GM23338 (cell line): ENCODE measurements around the gene BCORL1. TPM values are rescaled to one million over a fixed set of nuclear protein-coding genes. Genes with fewer than 3 reads are reported as not detected.

ENCODE experiments used
- ATAC-seq: fragments of 200-7000 bp; cut with Tn5 transposase; 3 replicates; pipeline ENCODE4 v1.9.1; 2020
- DNase-seq: peaks from one replicate; pipeline ENCODE4 v3.0.0-alpha.2; 2015; ENCODE audit warnings: low spot score
- H2AFZ ChIP-seq: fragments of 200-600 bp; sonication (generic); 2 replicates; pipeline ENCODE4 v1.8.0; 2016; ENCODE audit warnings: antibody characterized with exemption, mild to moderate bottlenecking, moderate library complexity
- H3F3A ChIP-seq: fragments of 200-600 bp; sonication (generic); replicated peaks from 2 replicates; pipeline ENCODE4 v1.8.0; 2017; ENCODE audit warnings: antibody characterized with exemption, mixed run types, low read depth
- H3K27ac ChIP-seq: fragments of 200-600 bp; sonication (generic); 2 replicates; pipeline ENCODE4 v1.6.1; 2016; ENCODE audit warnings: low read depth
- H3K27me3 ChIP-seq: fragments of 200-600 bp; sonication (generic); 2 replicates; pipeline ENCODE4 v1.8.0; 2016; ENCODE audit warnings: mild to moderate bottlenecking, mixed run types, moderate library complexity; ENCODE audit not compliant: insufficient read depth
- H3K36me3 ChIP-seq: fragments of 200-600 bp; sonication (generic); 2 replicates; pipeline ENCODE4 v1.8.0; 2016; ENCODE audit warnings: mild to moderate bottlenecking; ENCODE audit not compliant: insufficient read depth
- H3K4me1 ChIP-seq: fragments of 200-600 bp; sonication (generic); 2 replicates; pipeline ENCODE4 v1.8.0; 2016; ENCODE audit warnings: mild to moderate bottlenecking, moderate library complexity; ENCODE audit not compliant: insufficient read depth
- H3K4me2 ChIP-seq: fragments of 200-600 bp; sonication (generic); 2 replicates; pipeline ENCODE4 v1.7.1; 2017; ENCODE audit warnings: mixed run types
- H3K4me3 ChIP-seq: fragments of 200-600 bp; sonication (generic); 2 replicates; pipeline ENCODE4 v1.6.1; 2016; ENCODE audit warnings: mixed run types
- H3K79me2 ChIP-seq: fragments of 200-600 bp; sonication (generic); replicated peaks from 2 replicates; pipeline ENCODE4 v1.8.0; 2017; ENCODE audit warnings: mild to moderate bottlenecking; ENCODE audit not compliant: insufficient read depth
- H3K9me2 ChIP-seq: fragments of 200-600 bp; sonication (generic); 2 replicates; pipeline ENCODE4 v1.8.0; 2017; ENCODE audit not compliant: insufficient read depth
- H4K20me1 ChIP-seq: fragments of 200-600 bp; sonication (generic); replicated peaks from 2 replicates; pipeline ENCODE4 v1.8.0; 2017; ENCODE audit warnings: mild to moderate bottlenecking; ENCODE audit not compliant: insufficient read depth
- H3K27ac Mint-ChIP-seq: 2 replicates; pipeline ENCODE4 v1.8.0; 2020; ENCODE audit warnings: inconsistent platforms, mild to moderate bottlenecking, moderate library complexity, mixed read lengths
- H3K27me3 Mint-ChIP-seq: 3 replicates; pipeline ENCODE4 v1.8.0; 2022; ENCODE audit warnings: low read depth, mild to moderate bottlenecking, moderate library complexity, mixed read lengths, inconsistent platforms; ENCODE audit not compliant: insufficient read depth, poor library complexity
- H3K36me3 Mint-ChIP-seq: 3 replicates; pipeline ENCODE4 v1.8.0; 2021; ENCODE audit warnings: low read depth, mild to moderate bottlenecking, inconsistent platforms, moderate library complexity, mixed read lengths
- H3K4me1 Mint-ChIP-seq: 3 replicates; pipeline ENCODE4 v1.8.0; 2020; ENCODE audit warnings: mild to moderate bottlenecking, inconsistent platforms, mixed read lengths
- H3K4me3 Mint-ChIP-seq: 3 replicates; pipeline ENCODE4 v1.8.0; 2021; ENCODE audit warnings: moderate library complexity, mild to moderate bottlenecking, inconsistent platforms, mixed read lengths
- H3K9me3 Mint-ChIP-seq: 3 replicates; pipeline ENCODE4 v1.8.0; 2020; ENCODE audit warnings: moderate library complexity, mild to moderate bottlenecking, inconsistent platforms, mixed read lengths
- CTCF ChIP-seq, 2 experiments: fragments of 200-600 bp in 1 of 2; sonication (generic) in 1 of 2; conservative IDR thresholded peaks; 2 replicates each; pipeline versions ENCODE4 v1.5.1 to v1.6.1; 2016 to 2017; ENCODE audit warnings: antibody characterized with exemption in 2 of 2, low read depth in 2 of 2, mild to moderate bottlenecking in 2 of 2, moderate library complexity in 1 of 2
- ETS1 ChIP-seq: IDR thresholded peaks from 2 replicates; pipeline ENCODE4 v1.6.1; 2016; ENCODE audit warnings: antibody characterized with exemption
- EZH2phosphoT487 ChIP-seq: fragments of 200-600 bp; sonication (generic); IDR thresholded peaks from one replicate; pipeline ENCODE4 v1.8.1; 2018; ENCODE audit warnings: antibody characterized with exemption; ENCODE audit not compliant: unreplicated experiment
- POLR2AphosphoS5 ChIP-seq: IDR thresholded peaks from 2 replicates; pipeline ENCODE4 v1.6.1; 2016; ENCODE audit warnings: antibody characterized with exemption, low read depth
- REST ChIP-seq: IDR thresholded peaks from one replicate; pipeline ENCODE4 v1.6.1; 2018; ENCODE audit warnings: antibody characterized with exemption; ENCODE audit not compliant: unreplicated experiment
- STAT1 ChIP-seq: IDR thresholded peaks from one replicate; pipeline ENCODE4 v1.6.1; 2016; ENCODE audit warnings: antibody characterized with exemption; ENCODE audit not compliant: unreplicated experiment
- ZNF114 ChIP-seq: fragments of 250-450 bp; sonication (Bioruptor Pico); IDR thresholded peaks from 2 replicates; pipeline ENCODE4 v1.5.0; 2020; ENCODE audit warnings: mild to moderate bottlenecking, moderate library complexity
- ZNF331 ChIP-seq: fragments of 250-450 bp; sonication (Bioruptor Pico); IDR thresholded peaks from 2 replicates; pipeline ENCODE4 v1.5.0; 2020; ENCODE audit warnings: low read depth, mild to moderate bottlenecking, moderate library complexity
- polyA plus RNA-seq: library from polyadenylated mRNA; unstranded; fragments of >200 nt; fragmentation: Nextera tagmentation; extraction: Ambion mirVana; gene quantifications from 2 replicates; pipeline ENCODE4 v1.2.1, GENCODE V29; 2016
- total RNA-seq: library from RNA; depleted of rRNA; stranded (reverse); fragments of >200 nt; shearing (Covaris generic); gene quantifications from 2 replicates; pipeline ENCODE4 v1.2.3, GENCODE V29; 2014

BCORL1 gene
- total and polyA plus RNA-seq, 2 experiments from 2014 or later: 2.6 to 2.7 TPM

- H3K27ac Mint-ChIP-seq: no peak overlapping the region
- Histone ChIP-seq H3F3A (no peaks in the 10 kb centered on the region), H3K4me3 (no peak overlapping the region), H4K20me1 (no peaks in the 10 kb centered on the region), H3K4me1 (no peaks in the 10 kb centered on the region), H3K36me3 (no peaks in the 10 kb centered on the region), H3K9me2 (no peaks in the 10 kb centered on the region), H3K27me3 (no peaks in the 10 kb centered on the region), H3K27ac (no peak overlapping the region), H3K4me2 (no peak overlapping the region), H2AFZ (no peak overlapping the region), H3K79me2 (no peaks in the 10 kb centered on the region)
- peaks cover 2% of the 10 kb centered on the region for H3K27me3 Mint-ChIP-seq
- no peaks in the 10 kb centered on the region for H3K4me1 Mint-ChIP-seq
- H3K4me3 Mint-ChIP-seq: no peak overlapping the region
- DNase-seq (no peak), ATAC-seq (no peak)
- no peaks in the 10 kb centered on the region; the same call in 2 of the 3 replicates for H3K9me3 Mint-ChIP-seq
- TF ChIP-seq ZNF114 (CRISPR knock-in tag) (no peak), CTCF (conservative IDR thresholded peaks at IDR 0.05; ENCODE audit: low read depth in 2 of 2) (no peak)
- no peaks in the 10 kb centered on the region for H3K36me3 Mint-ChIP-seq
Measured at GRCh38 chrX:130071611-130072344, 89.3 kb downstream of the BCORL1 start.

- H3K9me2 ChIP-seq: no peaks in the 10 kb centered on the region
- H3K4me3 ChIP-seq: no peak overlapping the region
- Mint-ChIP-seq H3K36me3 (no peaks in the 10 kb centered on the region), H3K27me3 (peaks cover 2% of the 10 kb centered on the region), H3K4me1 (no peaks in the 10 kb centered on the region), H3K9me3 (no peaks in the 10 kb centered on the region; the same call in 2 of the 3 replicates), H3K4me3 (no peak overlapping the region), H3K27ac (no peak overlapping the region)
- no peaks in the 10 kb centered on the region for H4K20me1 ChIP-seq
- H3K27ac ChIP-seq: no peak overlapping the region
- ATAC-seq (no peak), DNase-seq (no peak)
- no peaks in the 10 kb centered on the region for H3K27me3 ChIP-seq
- no peaks in the 10 kb centered on the region for H3F3A ChIP-seq
- H3K4me2 ChIP-seq: no peak overlapping the region
- H3K4me1 ChIP-seq: no peaks in the 10 kb centered on the region
- H2AFZ ChIP-seq: no peak overlapping the region
- no peaks in the 10 kb centered on the region for H3K79me2 ChIP-seq
- no peaks in the 10 kb centered on the region for H3K36me3 ChIP-seq
- TF ChIP-seq ETS1: no peak
- TF ChIP-seq ZNF331 (CRISPR knock-in tag): no peak
- no peak for TF ChIP-seq ZNF114 (CRISPR knock-in tag)
- no peak for TF ChIP-seq STAT1
- no peak for TF ChIP-seq POLR2AphosphoS5
- no peak for TF ChIP-seq EZH2phosphoT487
- TF ChIP-seq REST: no peak
- TF ChIP-seq CTCF (conservative IDR thresholded peaks at IDR 0.05; ENCODE audit: low read depth in 2 of 2): no peak
Measured at GRCh38 chrX:130072345-130072740, 89.9 kb downstream of the BCORL1 start.
